Mesothelial cell of epicardium (in vitro differentiated cells): ENCODE measurements around the gene PROCA1. TPM values are rescaled to one million over a fixed set of nuclear protein-coding genes. Genes with fewer than 3 reads are reported as not detected.

Experiments used
- total RNA-seq: library from RNA; stranded (reverse); gene quantifications from 3 replicates; pipeline ENCODE4 v1.2.1, GENCODE V29; 2021

Gene PROCA1
- total RNA-seq, 1 donor from 2014 or later = 11.7 TPM

Other genes with a start within 250 kb of the PROCA1 start
- gene SLC13A2, start 238.2 kb downstream of the PROCA1 start, total RNA-seq = not detected in 3 replicates
- 0.34 to 0.42 TPM (median 0.34 TPM) in 3 replicates for gene FOXN1, start 205.5 kb downstream of the PROCA1 start, total RNA-seq
- gene UNC119, start 159.3 kb downstream of the PROCA1 start, total RNA-seq = 61.0 to 66.2 TPM (median 61.2 TPM) in 3 replicates
- gene PIGS, start 140.4 kb downstream of the PROCA1 start, total RNA-seq = 75.2 to 80.7 TPM (median 78.7 TPM) in 3 replicates
- 22.6 to 24.6 TPM (median 22.6 TPM) in 3 replicates for gene ALDOC, start 135.0 kb downstream of the PROCA1 start, total RNA-seq
- 32.1 to 45.2 TPM (median 42.0 TPM) in 3 replicates for gene SPAG5, start 112.9 kb downstream of the PROCA1 start, total RNA-seq
- 24.0 to 31.3 TPM (median 26.3 TPM) in 3 replicates for gene RSKR, start 97.7 kb downstream of the PROCA1 start, total RNA-seq
- 155 to 162 TPM (median 157 TPM) in 3 replicates for gene BLTP2, start 66.7 kb downstream of the PROCA1 start, total RNA-seq
- 51.0 to 57.9 TPM (median 56.6 TPM) in 3 replicates for gene SDF2, start 50.0 kb downstream of the PROCA1 start, total RNA-seq
- gene SUPT6H, start 49.7 kb downstream of the PROCA1 start, total RNA-seq = 82.7 to 91.8 TPM (median 89.0 TPM) in 3 replicates
- 172 to 181 TPM (median 178 TPM) in 3 replicates for gene RAB34, start 6.0 kb upstream of the PROCA1 start, total RNA-seq
- 1,669 to 1,804 TPM (median 1,792 TPM) in 3 replicates for gene RPL23A, start 8.1 kb upstream of the PROCA1 start, total RNA-seq
- gene TLCD1, start 14.3 kb upstream of the PROCA1 start, total RNA-seq = 2.3 to 3.8 TPM (median 3.3 TPM) in 3 replicates
- 5.2 to 7.6 TPM (median 5.9 TPM) in 3 replicates for gene NEK8, start 16.9 kb upstream of the PROCA1 start, total RNA-seq
- gene TRAF4, start 32.1 kb upstream of the PROCA1 start, total RNA-seq = 252 to 259 TPM (median 254 TPM) in 3 replicates
- gene FAM222B, start 130.9 kb upstream of the PROCA1 start, total RNA-seq = 36.3 to 37.9 TPM (median 37.7 TPM) in 3 replicates
- gene ERAL1, start 143.1 kb upstream of the PROCA1 start, total RNA-seq = 37.4 to 43.4 TPM (median 38.4 TPM) in 3 replicates
- 74.4 to 85.4 TPM (median 79.4 TPM) in 3 replicates for gene FLOT2, start 185.8 kb upstream of the PROCA1 start, total RNA-seq
- gene DHRS13, start 191.2 kb upstream of the PROCA1 start, total RNA-seq = 10.3 to 12.4 TPM (median 12.1 TPM) in 3 replicates
- gene PHF12, start 239.6 kb upstream of the PROCA1 start, total RNA-seq = 60.1 to 69.3 TPM (median 60.3 TPM) in 3 replicates